HG03095 (cell line): Measurements from ENCODE around the gene CDV3.
A peak's percentile ranks its signal among the peaks of the same experiment; 100 is the strongest.

Experiments
- ATAC-seq: cut with Tn5 transposase; IDR thresholded peaks from one replicate; pipeline ENCODE4 v1.9.1; 2021; ENCODE audit warnings: moderate library complexity; ENCODE audit not compliant: unreplicated experiment

Gene CDV3

GRCh38 chr3:133599280-133599679, 25.8 kb downstream of the CDV3 start:
- no peak for ATAC-seq

- no peak for ATAC-seq
Measured at GRCh38 chr3:133600572-133601081, 27.1 kb downstream of the CDV3 start.

- ATAC-seq, result no peak
Measured at GRCh38 chr3:133606342-133606741, 32.9 kb downstream of the CDV3 start.

DNA sequence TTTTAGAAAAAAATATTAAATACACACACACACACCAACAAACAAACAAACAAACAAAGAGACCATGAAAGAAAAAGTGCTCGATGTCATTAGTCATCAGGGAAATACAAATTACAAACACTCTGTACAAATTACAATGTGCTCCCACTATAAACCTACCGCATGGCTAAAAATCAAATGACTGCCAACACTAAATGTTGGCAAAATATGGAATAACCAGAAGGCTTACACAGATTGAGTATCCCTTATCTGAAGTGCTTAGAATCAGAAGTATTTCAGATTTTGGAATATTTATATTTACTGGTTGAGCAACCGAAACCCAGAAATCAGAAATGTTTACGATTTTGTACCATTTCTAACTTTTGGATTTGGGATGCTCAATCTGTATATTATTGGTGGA, 33.4 kb downstream of the CDV3 start:
- ATAC-seq, result no peak

- ATAC-seq, result no peak
Measured at GRCh38 chr3:133607816-133608215, 34.3 kb downstream of the CDV3 start.

DNA sequence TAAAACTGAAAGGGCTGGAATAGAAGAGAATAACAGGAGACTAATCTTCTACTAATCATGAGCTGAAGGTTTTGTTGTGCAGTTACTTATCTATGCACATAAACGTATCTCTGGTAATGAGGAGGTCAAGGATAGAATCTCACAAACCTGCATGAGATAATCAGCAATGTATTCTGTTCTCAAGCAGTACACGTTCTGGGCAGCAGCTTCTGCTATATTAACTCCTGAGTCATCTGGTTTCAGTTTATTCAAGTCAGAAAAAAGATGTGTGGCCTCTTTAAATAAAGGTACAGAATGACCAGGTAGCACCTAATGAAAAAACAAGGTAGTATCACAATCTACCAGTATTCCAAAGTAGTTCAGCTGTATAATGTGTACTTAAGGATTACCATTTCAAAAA, 34.9 kb downstream of the CDV3 start:
- ATAC-seq, result no peak

DNA sequence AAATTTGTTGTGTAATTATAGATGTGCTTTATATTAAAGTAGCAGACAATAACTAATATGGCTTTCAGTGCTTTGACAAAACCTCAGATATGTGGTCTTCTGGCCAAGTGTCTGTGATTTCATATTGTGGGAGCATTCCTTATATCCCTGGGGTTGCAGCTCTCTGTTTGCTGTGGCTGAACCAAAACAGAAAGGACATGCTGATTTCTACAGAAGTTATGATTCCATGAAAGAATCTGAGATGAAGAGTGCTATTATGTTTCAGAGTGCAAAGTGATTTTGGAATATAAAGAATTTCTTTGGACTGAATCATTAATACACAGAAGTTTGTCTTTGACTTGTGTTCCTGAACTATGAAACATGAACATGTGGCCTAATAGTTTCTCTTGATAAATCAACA, 36.5 kb downstream of the CDV3 start:
- ATAC-seq, result no peak

DNA sequence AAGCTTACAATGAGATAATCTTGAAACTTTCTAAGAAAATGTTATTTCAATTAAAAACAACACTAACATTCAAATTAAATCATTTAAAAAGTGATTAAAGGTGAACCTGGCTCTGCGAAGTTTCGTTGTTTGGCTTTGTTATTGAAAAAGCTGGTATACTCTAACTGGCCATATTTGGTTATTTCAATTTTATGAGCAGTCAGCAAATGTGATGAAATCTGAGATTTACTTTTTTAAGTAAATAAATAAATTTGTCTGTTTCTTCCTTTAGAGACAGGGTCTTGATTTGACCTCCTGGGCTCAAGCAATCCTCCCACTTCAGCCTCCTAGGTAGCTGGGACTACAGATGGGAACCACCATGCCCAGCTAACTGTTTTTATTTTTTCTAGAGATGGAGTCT, 38.0 kb downstream of the CDV3 start:
- ATAC-seq, result no peak

GRCh38 chr3:133620066-133620784, 46.7 kb downstream of the CDV3 start:
- ATAC-seq, result peak; percentile 99

- no peak for ATAC-seq
Measured at GRCh38 chr3:133627789-133628188, 54.3 kb downstream of the CDV3 start.

- ATAC-seq, result no peak
Measured at GRCh38 chr3:133629146-133629545, 55.7 kb downstream of the CDV3 start.

GRCh38 chr3:133633439-133633838, 60.0 kb downstream of the CDV3 start:
- no peak for ATAC-seq
